ENCODE results near the gene VEGFD. TPM values are rescaled to one million over a fixed set of nuclear protein-coding genes. Genes with fewer than 3 reads are reported as not detected.

VEGFD gene
- total and polyA plus RNA-seq, 9 donors, result 0.57 to 5.5 (median 1.7) TPM

DNA sequence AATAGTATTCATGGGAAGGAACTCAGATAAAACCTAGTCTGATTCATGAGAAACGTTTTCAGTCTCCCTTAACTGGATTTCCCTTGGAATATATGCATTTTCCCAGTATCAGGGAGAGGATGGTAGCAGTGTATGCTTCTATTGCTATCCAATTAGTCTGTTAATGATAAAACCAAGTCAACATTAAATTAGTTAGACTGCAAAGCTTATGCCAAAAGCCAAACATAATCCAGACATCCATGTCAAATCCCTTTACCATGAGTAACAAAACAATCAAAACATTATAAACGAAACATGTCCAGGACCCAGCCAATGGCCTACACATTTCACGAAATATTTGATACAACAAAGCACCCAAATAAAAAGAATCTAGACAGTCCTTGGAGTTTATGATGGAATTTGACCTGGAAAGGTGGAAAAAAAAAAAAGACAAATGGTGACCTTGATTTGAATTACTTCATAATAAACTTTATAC is 34.5 kb upstream of the VEGFD start:
- Histone ChIP-seq H3K27ac (no peak overlapping the region), H3K4me3 (no peak overlapping the region), H3K36me3 (no peaks in the 10 kb centered on the region), H3K9me3 (no peaks in the 10 kb centered on the region), H3K4me1 (ENCODE audit: insufficient read depth) (no peaks in the 10 kb centered on the region), H3K27me3 (no peaks in the 10 kb centered on the region)
- WGBS, 3 donors, result 36 to 47% (median 44%) methylated on average over 3 of the region's 3 CpGs
- intact Hi-C loops (cut with DNase I), result no loop called here
- no peak for DNase-seq
- TF ChIP-seq, protein P1, sequence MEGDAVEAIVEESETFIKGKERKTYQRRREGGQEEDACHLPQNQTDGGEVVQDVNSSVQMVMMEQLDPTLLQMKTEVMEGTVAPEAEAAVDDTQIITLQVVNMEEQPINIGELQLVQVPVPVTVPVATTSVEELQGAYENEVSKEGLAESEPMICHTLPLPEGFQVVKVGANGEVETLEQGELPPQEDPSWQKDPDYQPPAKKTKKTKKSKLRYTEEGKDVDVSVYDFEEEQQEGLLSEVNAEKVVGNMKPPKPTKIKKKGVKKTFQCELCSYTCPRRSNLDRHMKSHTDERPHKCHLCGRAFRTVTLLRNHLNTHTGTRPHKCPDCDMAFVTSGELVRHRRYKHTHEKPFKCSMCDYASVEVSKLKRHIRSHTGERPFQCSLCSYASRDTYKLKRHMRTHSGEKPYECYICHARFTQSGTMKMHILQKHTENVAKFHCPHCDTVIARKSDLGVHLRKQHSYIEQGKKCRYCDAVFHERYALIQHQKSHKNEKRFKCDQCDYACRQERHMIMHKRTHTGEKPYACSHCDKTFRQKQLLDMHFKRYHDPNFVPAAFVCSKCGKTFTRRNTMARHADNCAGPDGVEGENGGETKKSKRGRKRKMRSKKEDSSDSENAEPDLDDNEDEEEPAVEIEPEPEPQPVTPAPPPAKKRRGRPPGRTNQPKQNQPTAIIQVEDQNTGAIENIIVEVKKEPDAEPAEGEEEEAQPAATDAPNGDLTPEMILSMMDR (IDR thresholded peaks at IDR 0.05), result no peak
- TF ChIP-seq POLR2A (IDR thresholded peaks at IDR 0.05) (no peak), EP300 (IDR thresholded peaks at IDR 0.05) (no peak)

- WGBS, 3 donors, result 40 to 44% (median 42%) methylated on average over 6 of the region's 6 CpGs
- Histone ChIP-seq H3K36me3 (no peaks in the 10 kb centered on the region), H3K4me1 (ENCODE audit: insufficient read depth) (no peaks in the 10 kb centered on the region), H3K27me3 (no peaks in the 10 kb centered on the region), H3K27ac (no peak overlapping the region), H3K9me3 (no peaks in the 10 kb centered on the region), H3K4me3 (no peak overlapping the region)
- DNase-seq, result no peak
- intact Hi-C loops (cut with DNase I), result no loop called here
- TF ChIP-seq, protein P1 (IDR thresholded peaks at IDR 0.05), result no peak
- TF ChIP-seq POLR2A (IDR thresholded peaks at IDR 0.05), result no peak
- no peak for TF ChIP-seq EP300 (IDR thresholded peaks at IDR 0.05)
Measured at GRCh38 chrX:15418041-15418706, 34.0 kb upstream of the VEGFD start.

DNA sequence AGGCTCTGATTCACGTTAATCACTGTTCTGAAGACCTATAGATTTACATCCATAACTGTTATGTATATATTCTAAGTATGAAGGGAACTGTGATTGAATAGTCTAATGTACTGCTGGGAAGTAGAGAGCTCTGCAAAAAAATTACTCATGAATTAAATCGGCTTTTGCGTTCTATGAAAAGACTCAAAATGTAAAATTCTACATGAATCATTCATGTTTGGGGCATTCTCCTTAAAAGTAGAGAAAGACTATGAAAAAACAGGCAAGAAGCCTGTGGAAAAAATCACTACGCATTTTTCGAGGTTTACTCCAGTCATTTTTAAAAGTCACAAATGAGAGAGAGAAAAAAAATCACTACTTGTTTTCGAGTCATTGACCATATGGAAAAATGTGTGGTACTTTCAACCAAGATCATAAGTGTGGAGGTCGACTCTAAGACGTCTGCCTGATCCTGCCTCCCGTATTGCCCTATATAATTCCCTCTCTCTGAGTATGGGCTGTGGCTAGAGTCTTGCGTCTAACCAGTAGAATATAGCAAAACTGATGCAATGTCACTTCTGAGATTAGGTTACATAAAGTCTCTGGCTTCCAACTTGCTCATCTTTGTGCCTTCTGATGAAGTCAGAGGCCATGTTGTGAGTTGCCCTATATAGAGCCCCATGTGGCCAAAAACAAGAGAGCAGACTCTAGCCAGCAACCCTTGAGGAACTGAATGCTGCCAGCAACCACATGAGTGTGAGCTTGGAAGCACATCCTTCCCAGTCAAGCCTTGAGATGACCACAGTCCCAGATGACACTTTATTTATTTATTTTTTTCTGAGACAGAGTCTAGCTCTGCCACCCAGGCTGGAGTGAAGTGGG is 32.1 kb upstream of the VEGFD start:
- no peaks in the 10 kb centered on the region for H3K27me3 ChIP-seq
- TF ChIP-seq POLR2A (IDR thresholded peaks at IDR 0.05) (no peak), EP300 (IDR thresholded peaks at IDR 0.05) (no peak)
- TF ChIP-seq, protein P1 (IDR thresholded peaks at IDR 0.05), result no peak
- WGBS, 3 donors, result 75 to 77% (median 76%) methylated on average over 10 of the region's 10 CpGs
- H3K27ac ChIP-seq, result no peak overlapping the region
- intact Hi-C loops (cut with DNase I), result no loop called here
- DNase-seq, result no peak
- no peaks in the 10 kb centered on the region for H3K9me3 ChIP-seq
- no peaks in the 10 kb centered on the region for H3K36me3 ChIP-seq
- H3K4me1 ChIP-seq (ENCODE audit: insufficient read depth), result no peaks in the 10 kb centered on the region
- no peak overlapping the region for H3K4me3 ChIP-seq

DNA sequence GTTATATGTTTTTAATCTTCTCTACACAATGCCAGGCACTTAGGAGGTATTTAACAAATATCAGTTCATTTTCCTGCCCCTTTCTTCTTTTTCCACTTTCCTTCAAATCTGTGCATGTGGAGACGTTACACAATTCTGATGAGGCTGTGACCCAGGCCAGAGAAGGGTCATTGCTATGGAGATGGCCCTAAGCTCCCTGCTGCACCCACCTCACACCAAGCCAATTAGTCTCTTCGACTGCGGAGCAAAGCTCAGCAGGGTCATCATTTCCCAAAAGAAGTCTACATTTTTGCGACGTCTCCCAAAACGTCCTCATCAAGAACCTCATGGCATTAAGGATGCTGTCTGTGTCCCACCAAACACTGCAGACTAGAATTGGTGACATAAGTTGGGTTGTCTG is 28.9 kb upstream of the VEGFD start:
- 60 to 69% (median 68%) methylated on average over 6 of the region's 6 CpGs for WGBS, 3 donors
- no peak for TF ChIP-seq POLR2A (IDR thresholded peaks at IDR 0.05)
- TF ChIP-seq, protein P1 (IDR thresholded peaks at IDR 0.05), result no peak
- TF ChIP-seq EP300 (IDR thresholded peaks at IDR 0.05), result no peak
- no peaks in the 10 kb centered on the region for H3K36me3 ChIP-seq
- no peak overlapping the region for H3K4me3 ChIP-seq
- intact Hi-C loops (cut with DNase I), result no loop called here
- no peak for DNase-seq
- H3K27me3 ChIP-seq, result no peaks in the 10 kb centered on the region
- H3K9me3 ChIP-seq, result no peaks in the 10 kb centered on the region
- H3K27ac ChIP-seq, result no peak overlapping the region
- no peaks in the 10 kb centered on the region for H3K4me1 ChIP-seq (ENCODE audit: insufficient read depth)
